Measurements from ENCODE around the gene RHOC. TPM values are rescaled to one million over a fixed set of nuclear protein-coding genes. Genes with fewer than 3 reads are reported as not detected.

RHOC gene
- total and polyA plus RNA-seq, 2 donors (not counting 1 experiment from before 2014, with no cell fraction given): 484 to 857 TPM

DNA sequence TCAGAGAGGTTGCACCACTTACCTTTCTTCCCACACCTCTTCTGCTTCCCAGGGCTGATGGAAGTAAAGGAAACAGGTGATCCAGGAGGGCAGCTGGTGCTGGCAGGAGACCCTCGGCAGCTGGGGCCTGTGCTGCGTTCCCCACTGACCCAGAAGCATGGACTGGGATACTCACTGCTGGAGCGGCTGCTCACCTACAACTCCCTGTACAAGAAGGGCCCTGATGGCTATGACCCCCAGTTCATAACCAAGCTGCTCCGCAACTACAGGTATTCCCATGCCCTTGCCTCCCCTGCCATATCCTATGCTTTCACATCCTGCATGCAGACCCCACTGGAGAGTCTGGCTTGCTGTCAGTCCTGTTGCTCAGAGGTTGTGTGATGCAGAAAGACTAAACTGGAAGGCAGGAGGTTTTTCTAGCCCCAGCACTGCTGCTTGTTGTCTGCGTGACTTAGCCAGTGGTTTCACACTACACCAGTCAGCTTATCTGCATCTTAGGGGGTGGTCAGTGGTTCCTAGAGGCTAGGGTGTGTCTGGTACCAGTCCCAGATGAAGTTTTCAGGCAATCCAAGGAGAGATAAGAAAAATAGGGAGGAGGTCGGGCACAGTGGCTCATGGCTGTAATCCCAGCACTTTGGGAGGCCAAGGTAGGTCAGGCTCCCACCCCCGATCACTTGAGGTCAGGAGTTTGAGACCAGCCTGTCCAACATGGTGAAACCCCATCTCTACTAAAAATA is 10.2 kb downstream of the RHOC start:
- H3K79me2 ChIP-seq (ENCODE audit: control insufficient read depth, insufficient read depth, low read length): no peaks in the 10 kb centered on the region
- H3K9ac ChIP-seq (ENCODE audit: insufficient read depth, low read length): no peak overlapping the region
- H3K9me3 ChIP-seq (ENCODE audit: control insufficient read depth, insufficient read depth, low read depth, low read length): no peaks in the 10 kb centered on the region
- TF ChIP-seq, protein P1, sequence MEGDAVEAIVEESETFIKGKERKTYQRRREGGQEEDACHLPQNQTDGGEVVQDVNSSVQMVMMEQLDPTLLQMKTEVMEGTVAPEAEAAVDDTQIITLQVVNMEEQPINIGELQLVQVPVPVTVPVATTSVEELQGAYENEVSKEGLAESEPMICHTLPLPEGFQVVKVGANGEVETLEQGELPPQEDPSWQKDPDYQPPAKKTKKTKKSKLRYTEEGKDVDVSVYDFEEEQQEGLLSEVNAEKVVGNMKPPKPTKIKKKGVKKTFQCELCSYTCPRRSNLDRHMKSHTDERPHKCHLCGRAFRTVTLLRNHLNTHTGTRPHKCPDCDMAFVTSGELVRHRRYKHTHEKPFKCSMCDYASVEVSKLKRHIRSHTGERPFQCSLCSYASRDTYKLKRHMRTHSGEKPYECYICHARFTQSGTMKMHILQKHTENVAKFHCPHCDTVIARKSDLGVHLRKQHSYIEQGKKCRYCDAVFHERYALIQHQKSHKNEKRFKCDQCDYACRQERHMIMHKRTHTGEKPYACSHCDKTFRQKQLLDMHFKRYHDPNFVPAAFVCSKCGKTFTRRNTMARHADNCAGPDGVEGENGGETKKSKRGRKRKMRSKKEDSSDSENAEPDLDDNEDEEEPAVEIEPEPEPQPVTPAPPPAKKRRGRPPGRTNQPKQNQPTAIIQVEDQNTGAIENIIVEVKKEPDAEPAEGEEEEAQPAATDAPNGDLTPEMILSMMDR (conservative IDR thresholded peaks at IDR 0.05 in 1 of 2, IDR thresholded peaks at IDR 0.05 in 1 of 2; ENCODE audit: low read depth in 1 of 2, low read length in 2 of 2): no peak
- TF ChIP-seq EZH2 (IDR thresholded peaks at IDR 0.05; ENCODE audit: low read length, missing control alignments): no peak
- no peak overlapping the region for H3K27ac ChIP-seq (ENCODE audit: insufficient read depth, low read length)
- no peak overlapping the region for H3K4me3 ChIP-seq (replicated peaks in 1 of 4; ENCODE audit: control extremely low read depth in 1 of 4, insufficient read depth in 1 of 4, low read depth in 3 of 4, low read length in 4 of 4)
- H2AFZ ChIP-seq (ENCODE audit: low read length): no peak overlapping the region
- no peaks in the 10 kb centered on the region for H3K27me3 ChIP-seq (ENCODE audit: control insufficient read depth, insufficient read depth, low read length)
- peaks cover 19% of the 10 kb centered on the region for H3K4me1 ChIP-seq (ENCODE audit: control insufficient read depth, extremely low read depth, insufficient read depth, low read length)
- H3K36me3 ChIP-seq (ENCODE audit: control insufficient read depth, insufficient read depth, low read length): peaks cover 30% of the 10 kb centered on the region
- H4K20me1 ChIP-seq (ENCODE audit: control insufficient read depth, extremely low read depth, insufficient read depth, low read length): no peaks in the 10 kb centered on the region
- DNase-seq (ENCODE audit: low read depth in 2 of 2): no peak
- H3K4me2 ChIP-seq (ENCODE audit: extremely low read depth, insufficient read depth, low read length): no peak overlapping the region

DNA sequence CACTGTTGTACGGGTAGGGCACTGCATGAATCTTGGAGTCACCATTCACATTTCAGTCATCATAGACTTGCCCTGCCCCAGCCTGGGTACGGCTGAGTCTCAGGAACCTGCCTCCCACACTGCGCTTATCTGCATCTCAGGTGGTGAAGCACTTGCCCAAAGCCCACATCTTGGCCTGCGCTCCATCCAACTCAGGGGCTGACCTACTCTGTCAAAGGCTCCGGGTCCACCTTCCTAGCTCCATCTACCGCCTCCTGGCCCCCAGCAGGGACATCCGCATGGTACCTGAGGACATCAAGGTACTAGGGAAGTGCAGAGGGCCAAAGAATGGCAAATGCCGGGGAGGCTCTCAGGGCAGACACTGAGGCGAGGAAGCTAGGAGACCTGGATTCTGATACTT is 11.7 kb downstream of the RHOC start:
- TF ChIP-seq EZH2 (IDR thresholded peaks at IDR 0.05; ENCODE audit: low read length, missing control alignments): no peak
- TF ChIP-seq, protein P1 (conservative IDR thresholded peaks at IDR 0.05 in 1 of 2, IDR thresholded peaks at IDR 0.05 in 1 of 2; ENCODE audit: low read depth in 1 of 2, low read length in 2 of 2): no peak
- H3K9ac ChIP-seq (ENCODE audit: insufficient read depth, low read length): no peak overlapping the region
- no peaks in the 10 kb centered on the region for H3K27me3 ChIP-seq (ENCODE audit: control insufficient read depth, insufficient read depth, low read length)
- no peak overlapping the region for H3K27ac ChIP-seq (ENCODE audit: insufficient read depth, low read length)
- DNase-seq (ENCODE audit: low read depth in 2 of 2): no peak
- H3K9me3 ChIP-seq (ENCODE audit: control insufficient read depth, insufficient read depth, low read depth, low read length): no peaks in the 10 kb centered on the region
- no peaks in the 10 kb centered on the region for H4K20me1 ChIP-seq (ENCODE audit: control insufficient read depth, extremely low read depth, insufficient read depth, low read length)
- H3K4me1 ChIP-seq (ENCODE audit: control insufficient read depth, extremely low read depth, insufficient read depth, low read length): peaks cover 6% of the 10 kb centered on the region
- H2AFZ ChIP-seq (ENCODE audit: low read length): no peak overlapping the region
- H3K4me3 ChIP-seq (replicated peaks in 1 of 4; ENCODE audit: control extremely low read depth in 1 of 4, insufficient read depth in 1 of 4, low read depth in 3 of 4, low read length in 4 of 4): no peak overlapping the region
- H3K4me2 ChIP-seq (ENCODE audit: extremely low read depth, insufficient read depth, low read length): no peak overlapping the region
- H3K36me3 ChIP-seq (ENCODE audit: control insufficient read depth, insufficient read depth, low read length): peaks cover 27% of the 10 kb centered on the region
- H3K79me2 ChIP-seq (ENCODE audit: control insufficient read depth, insufficient read depth, low read length): no peaks in the 10 kb centered on the region

DNA sequence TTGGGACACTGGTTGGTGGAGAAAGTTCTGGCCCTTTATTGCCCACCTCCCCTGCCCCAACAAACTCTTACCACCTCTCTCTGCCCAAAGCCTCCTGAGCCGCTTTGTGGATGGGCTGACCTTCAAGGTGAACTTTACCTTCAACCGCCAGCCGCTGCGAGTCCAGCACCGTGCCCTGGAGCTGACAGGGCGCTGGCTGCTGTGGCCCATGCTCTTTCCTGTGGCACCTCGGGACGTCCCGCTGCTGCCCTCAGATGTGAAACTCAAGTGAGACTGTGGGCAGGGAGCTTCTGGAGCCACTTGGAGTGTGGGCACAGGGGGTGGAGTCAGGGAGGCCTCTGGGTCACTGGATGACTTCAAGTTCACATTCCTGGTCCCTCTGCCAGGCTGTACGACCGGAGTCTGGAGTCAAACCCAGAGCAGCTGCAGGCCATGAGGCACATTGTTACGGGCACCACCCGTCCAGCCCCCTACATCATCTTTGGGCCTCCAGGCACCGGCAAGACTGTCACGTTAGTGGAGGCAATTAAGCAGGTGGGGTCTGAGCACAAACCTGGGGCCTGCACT is 12.5 kb downstream of the RHOC start:
- Histone ChIP-seq H3K9ac (ENCODE audit: insufficient read depth, low read length) (no peak overlapping the region), H2AFZ (ENCODE audit: low read length) (no peak overlapping the region), H3K27ac (ENCODE audit: insufficient read depth, low read length) (no peak overlapping the region), H3K36me3 (ENCODE audit: control insufficient read depth, insufficient read depth, low read length) (peaks cover 28% of the 10 kb centered on the region), H4K20me1 (ENCODE audit: control insufficient read depth, extremely low read depth, insufficient read depth, low read length) (no peaks in the 10 kb centered on the region), H3K4me3 (replicated peaks in 1 of 4; ENCODE audit: control extremely low read depth in 1 of 4, insufficient read depth in 1 of 4, low read depth in 3 of 4, low read length in 4 of 4) (no peak overlapping the region), H3K27me3 (ENCODE audit: control insufficient read depth, insufficient read depth, low read length) (no peaks in the 10 kb centered on the region), H3K79me2 (ENCODE audit: control insufficient read depth, insufficient read depth, low read length) (no peaks in the 10 kb centered on the region), H3K4me1 (ENCODE audit: control insufficient read depth, extremely low read depth, insufficient read depth, low read length) (no peaks in the 10 kb centered on the region), H3K9me3 (ENCODE audit: control insufficient read depth, insufficient read depth, low read depth, low read length) (no peaks in the 10 kb centered on the region), H3K4me2 (ENCODE audit: extremely low read depth, insufficient read depth, low read length) (no peak overlapping the region)
- TF ChIP-seq, protein P1 (conservative IDR thresholded peaks at IDR 0.05 in 1 of 2, IDR thresholded peaks at IDR 0.05 in 1 of 2; ENCODE audit: low read depth in 1 of 2, low read length in 2 of 2): no peak
- no peak for TF ChIP-seq EZH2 (IDR thresholded peaks at IDR 0.05; ENCODE audit: low read length, missing control alignments)
- DNase-seq (ENCODE audit: low read depth in 2 of 2): no peak
